ENCODE measurements around the gene CFAP119.

GRCh38 chr16:30761427-30761927 lies 385 bp downstream of the CFAP119 start:
- TF ChIP-seq POLR2A (IDR thresholded peaks at IDR 0.05) (no peak), EP300 (IDR thresholded peaks at IDR 0.05) (no peak), CTCF (IDR thresholded peaks at IDR 0.05) (no peak)

Data from tibial nerve (tissue), 4 donors.